Kidney (tissue), 14 donors: ENCODE results near the gene OVOL3. TPM values are rescaled to one million over a fixed set of nuclear protein-coding genes. Genes with fewer than 3 reads are reported as not detected.

Experiments used
- DNase-seq, 5 donors: peaks; one replicate each; pipeline ENCODE4 v3.0.0-alpha.2; 2013 to 2020
- FAIRE-seq: peaks from 2 replicates; lab custom pipeline; 2012; peaks lifted over from hg19 to GRCh38; lab: Jason Lieb, UNC
- H3K27ac ChIP-seq, 2 donors: one replicate each; pipeline ENCODE4 v1.7.0; 2013; ENCODE audit warnings: low read depth in 2 of 2, low read length in 2 of 2, inconsistent platforms in 1 of 2
- H3K27me3 ChIP-seq: one replicate; pipeline ENCODE4 v1.7.1; 2013; ENCODE audit warnings: low read length, inconsistent platforms; ENCODE audit not compliant: control insufficient read depth, insufficient read depth
- H3K36me3 ChIP-seq, 3 donors: one replicate each; pipeline versions ENCODE4 v1.7.0 to v1.7.1; 2013; ENCODE audit warnings: low read length in 3 of 3, control low read depth in 1 of 3, inconsistent platforms in 1 of 3; ENCODE audit not compliant: insufficient read depth in 3 of 3, control insufficient read depth in 2 of 3
- H3K4me1 ChIP-seq, 3 donors: one replicate each; pipeline versions ENCODE4 v1.7.0 to v1.7.1; 2013; ENCODE audit warnings: low read length in 3 of 3, inconsistent platforms in 1 of 3, low read depth in 1 of 3; ENCODE audit not compliant: control insufficient read depth in 2 of 3, insufficient read depth in 2 of 3
- H3K4me3 ChIP-seq, 3 donors: one replicate each; pipeline versions ENCODE4 v1.7.0 to v1.8.1; 2013; ENCODE audit warnings: low read length in 3 of 3, control low read depth in 1 of 3, inconsistent platforms in 1 of 3
- H3K9ac ChIP-seq, 3 donors: one replicate each; pipeline versions ENCODE4 v1.7.0 to v1.7.1; 2013; ENCODE audit warnings: low read length in 3 of 3, control low read depth in 1 of 3, inconsistent platforms in 1 of 3
- H3K9me3 ChIP-seq, 3 donors: one replicate each; pipeline versions ENCODE4 v1.7.0 to v1.7.1; 2013; ENCODE audit warnings: low read length in 3 of 3, control low read depth in 1 of 3, inconsistent platforms in 1 of 3; ENCODE audit not compliant: control insufficient read depth in 2 of 3, insufficient read depth in 1 of 3
- CTCF ChIP-seq: IDR thresholded peaks from 3 replicates; pipeline ENCODE4 v1.5.1; 2012; ENCODE audit warnings: mild to moderate bottlenecking, moderate library complexity, borderline replicate concordance; ENCODE audit not compliant: insufficient read depth; ENCODE audit errors: extremely low read depth
- intact Hi-C: fragments of 100-400 bp; cut with DNase I; formaldehyde crosslinking; loops from one replicate; pipeline ENCODE4 v1.11.1; 2022
- polyA plus RNA-seq: library from polyadenylated mRNA; stranded (reverse); fragments of 350-450 nt; fragmentation: Illumina TruSeq; extraction: RNeasy Lipid Tissue Mini Kit (QIAGEN cat#74804); gene quantifications from one replicate; pipeline ENCODE4 v1.2.3, GENCODE V29; 2014; ENCODE audit warnings: low read depth, low replicate concordance; ENCODE audit not compliant: insufficient read depth
- total RNA-seq: library from RNA; stranded (reverse); fragmentation: NEBNext Ultra II Directional; extraction: Animal tissue kit (Norgen Biotek cat#: 25700); gene quantifications from one replicate; pipeline ENCODE4 v1.2.1, GENCODE V29; 2021
- donor health status: control.
- donor health status: control.
- donor health status: control.
- donor health status: control.
- donor health status: control.
- donor health status: DM: yes; HTN: yes; CAD: no.
- donor health status: Normal renal cell carcinoma (clear cell type).

The OVOL3 gene
- total and polyA plus RNA-seq, 2 donors from 2014 or later: not detected

- no peak overlapping the region for H3K27ac ChIP-seq
- H3K36me3 ChIP-seq: peaks cover 3 to 17% (median 15%) of the 10 kb centered on the region in 3 donors
- no peak for FAIRE-seq
- intact Hi-C loops: loop anchor here (5.0 kb wide), 1 partner anchor 52 kb away; no protein-coding TSS in a partner anchor
- H3K9me3 ChIP-seq: no peaks in the 10 kb centered on the region
- H3K4me1 ChIP-seq: peaks cover 0 to 8% (median 4%) of the 10 kb centered on the region in 3 donors
- H3K4me3 ChIP-seq: no peak overlapping the region
- DNase-seq: no peak
- no peak for TF ChIP-seq CTCF
- no peaks in the 10 kb centered on the region for H3K27me3 ChIP-seq
- H3K9ac ChIP-seq: no peak overlapping the region
Observed at GRCh38 chr19:36120092-36120983, 9.4 kb downstream of the OVOL3 start.

DNA sequence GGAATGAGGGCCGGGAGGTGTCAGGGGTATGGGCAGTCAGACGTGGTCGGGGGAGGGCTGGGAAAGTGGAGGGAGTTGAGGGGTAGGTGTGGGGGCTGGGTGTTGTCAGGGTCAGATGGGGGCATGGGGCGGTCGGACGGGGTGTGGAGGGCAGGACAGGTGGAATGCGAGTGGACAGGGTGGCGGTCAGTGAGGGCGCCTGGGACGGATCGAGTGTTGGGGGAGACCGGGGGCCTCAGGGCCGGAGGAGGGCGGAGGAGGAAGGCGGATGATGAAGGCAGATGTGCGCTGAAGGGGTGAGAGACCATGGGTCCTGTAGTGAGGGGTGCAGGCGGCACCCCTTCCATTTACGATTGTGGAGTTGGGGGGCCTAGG lies 10.0 kb downstream of the OVOL3 start:
- peaks cover 3 to 24% (median 19%) of the 10 kb centered on the region in 3 donors for H3K36me3 ChIP-seq
- intact Hi-C loops: loop anchor here (5.0 kb wide), 1 partner anchor 51 kb away; no protein-coding TSS in a partner anchor

GRCh38 chr19:36121486-36122124 lies 10.7 kb downstream of the OVOL3 start:
- Histone ChIP-seq H3K9me3 (no peaks in the 10 kb centered on the region), H3K4me1 (peaks cover 0 to under 1% (median 0%) of the 10 kb centered on the region in 3 donors), H3K4me3 (no peak overlapping the region), H3K27ac (no peak overlapping the region), H3K27me3 (no peaks in the 10 kb centered on the region), H3K9ac (no peak overlapping the region), H3K36me3 (peaks cover 3 to 24% (median 17%) of the 10 kb centered on the region in 3 donors)
- TF ChIP-seq CTCF: no peak
- FAIRE-seq (no peak), DNase-seq (no peak)
- intact Hi-C loops: loop anchor here (5.0 kb wide), 1 partner anchor 51 kb away; no protein-coding TSS in a partner anchor

More for the DNA sequence above, 10.0 kb downstream of the OVOL3 start:
- H3K9ac ChIP-seq: no peak overlapping the region
- no peak for FAIRE-seq
- no peaks in the 10 kb centered on the region for H3K9me3 ChIP-seq
- peaks cover 0 to 6% (median 4%) of the 10 kb centered on the region in 3 donors for H3K4me1 ChIP-seq
- no peak overlapping the region for H3K27ac ChIP-seq
- DNase-seq: no peak
- TF ChIP-seq CTCF: no peak
- H3K27me3 ChIP-seq: no peaks in the 10 kb centered on the region
- H3K4me3 ChIP-seq: no peak overlapping the region
